Activated CD4-positive, alpha-beta T cell treated with anti-CD3 and anti-CD28 coated beads, Interleukin-2, amount 50 U/mL, for 1 hour (primary cell): ENCODE data around the gene NRXN2.
"Not testable (repeated sequence)": the region's sequence is repeated elsewhere in the genome, so short reads cannot be mapped to it uniquely, and the experiment has no call there.

Experiments used
- DNase-seq: peaks from one replicate; pipeline ENCODE4 v3.0.0-alpha.2; 2020

Gene NRXN2

DNA sequence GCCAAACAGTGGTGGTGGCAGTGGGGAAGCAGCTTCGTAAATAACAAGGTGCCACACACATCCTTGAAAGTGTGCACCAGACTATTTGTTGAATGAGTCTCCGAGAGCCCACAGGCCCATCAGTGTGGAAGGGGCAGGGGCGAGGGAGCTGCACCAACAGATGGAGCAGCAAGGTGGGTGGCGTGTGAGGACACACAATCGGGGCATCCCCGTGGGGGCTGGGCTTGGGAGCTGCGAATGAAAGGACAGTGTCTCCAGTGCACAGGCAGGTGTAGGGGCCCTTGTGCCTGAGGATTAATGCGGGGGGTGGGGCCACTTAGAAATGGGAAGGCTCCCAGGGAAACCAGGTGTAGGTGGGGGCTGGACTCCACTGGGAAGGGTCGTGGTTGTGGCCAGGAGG, 2.8 kb downstream of the NRXN2 start:
- DNase-seq, result no peak

DNA sequence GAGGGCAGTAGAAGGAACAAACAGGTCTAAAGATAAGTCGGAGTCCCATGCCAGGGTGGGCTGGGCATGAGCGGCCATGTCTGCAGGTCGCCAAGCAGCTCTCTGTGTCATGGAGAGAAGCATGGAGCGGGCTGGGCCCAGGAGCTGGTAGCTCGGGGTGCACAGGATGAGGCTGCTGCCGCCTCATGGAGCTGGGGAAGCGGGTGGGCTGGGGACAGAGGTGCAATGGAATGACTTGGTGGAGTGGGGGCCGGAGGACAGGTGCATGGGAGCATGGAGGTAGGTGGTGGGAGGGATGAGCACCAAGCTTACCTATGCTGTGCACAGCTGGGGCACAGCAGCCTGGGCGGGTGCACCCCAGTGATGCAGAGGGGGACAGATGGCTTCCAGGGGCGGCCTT, 3.6 kb downstream of the NRXN2 start:
- DNase-seq, result no peak

DNA sequence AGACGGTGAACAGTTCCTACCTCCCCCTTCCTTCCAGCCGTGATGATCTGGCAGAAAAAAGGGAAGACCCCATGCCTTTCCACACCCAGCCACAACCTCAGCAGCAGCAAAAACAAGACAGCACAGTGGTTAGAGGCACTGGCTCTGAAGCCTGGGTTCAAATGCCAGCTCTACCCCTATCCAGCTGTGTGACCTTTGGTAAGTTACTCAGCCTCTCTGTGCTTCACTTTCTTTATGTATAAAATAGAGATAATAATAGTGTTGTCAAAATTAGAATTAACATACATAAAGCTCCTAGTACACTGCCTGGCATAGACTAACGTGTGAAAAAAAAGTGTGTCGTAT, 4.2 kb downstream of the NRXN2 start:
- no peak for DNase-seq

DNA sequence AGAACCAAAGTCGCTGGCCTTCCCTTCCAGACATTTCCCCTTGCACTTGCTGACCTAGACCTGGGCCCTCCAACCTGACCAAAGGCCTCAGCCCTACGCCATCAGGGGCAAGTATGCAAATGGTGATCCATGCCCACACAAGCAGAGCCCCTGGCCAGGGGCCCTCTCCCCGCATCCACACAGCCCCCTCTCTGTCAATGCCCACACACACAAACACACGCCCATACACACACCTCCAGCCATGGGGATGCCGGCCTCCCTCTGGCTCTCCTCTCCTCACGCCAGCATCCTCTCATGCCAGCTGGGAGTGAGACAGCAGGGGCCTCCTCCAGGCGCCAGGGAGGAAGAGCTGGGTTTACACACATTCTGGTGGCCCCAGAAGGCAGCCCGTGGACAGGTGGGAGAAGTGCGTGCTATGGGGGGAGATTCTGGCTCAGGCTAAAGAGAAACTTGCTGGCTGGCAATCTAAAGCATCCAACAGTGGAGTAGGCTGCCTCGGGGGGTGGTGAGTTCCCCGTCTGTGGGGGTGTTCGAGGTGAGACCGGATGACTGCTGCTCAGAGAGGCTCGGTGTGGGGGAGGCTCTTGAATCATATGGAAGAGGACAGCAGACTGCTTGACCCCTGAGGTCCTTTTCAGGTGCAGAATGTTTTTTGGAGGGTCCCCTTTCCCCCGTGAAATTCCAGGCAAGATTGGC, 4.8 kb downstream of the NRXN2 start:
- no peak for DNase-seq

DNA sequence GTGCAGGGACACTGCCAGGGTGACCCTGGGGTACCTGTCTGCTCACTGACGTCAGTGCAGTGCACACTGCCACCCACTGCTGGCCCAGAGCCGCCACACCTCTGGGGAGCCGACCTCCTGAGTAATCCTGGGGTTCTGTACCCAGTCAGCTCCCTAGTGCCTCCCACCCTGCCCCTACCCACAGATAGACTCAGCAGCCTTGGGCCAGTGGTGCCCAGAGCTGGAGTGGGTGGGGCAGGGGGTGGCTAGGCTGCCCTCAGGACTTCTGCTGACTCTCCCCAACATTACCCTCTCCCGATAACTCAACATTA, 5.8 kb downstream of the NRXN2 start:
- no peak for DNase-seq

DNA sequence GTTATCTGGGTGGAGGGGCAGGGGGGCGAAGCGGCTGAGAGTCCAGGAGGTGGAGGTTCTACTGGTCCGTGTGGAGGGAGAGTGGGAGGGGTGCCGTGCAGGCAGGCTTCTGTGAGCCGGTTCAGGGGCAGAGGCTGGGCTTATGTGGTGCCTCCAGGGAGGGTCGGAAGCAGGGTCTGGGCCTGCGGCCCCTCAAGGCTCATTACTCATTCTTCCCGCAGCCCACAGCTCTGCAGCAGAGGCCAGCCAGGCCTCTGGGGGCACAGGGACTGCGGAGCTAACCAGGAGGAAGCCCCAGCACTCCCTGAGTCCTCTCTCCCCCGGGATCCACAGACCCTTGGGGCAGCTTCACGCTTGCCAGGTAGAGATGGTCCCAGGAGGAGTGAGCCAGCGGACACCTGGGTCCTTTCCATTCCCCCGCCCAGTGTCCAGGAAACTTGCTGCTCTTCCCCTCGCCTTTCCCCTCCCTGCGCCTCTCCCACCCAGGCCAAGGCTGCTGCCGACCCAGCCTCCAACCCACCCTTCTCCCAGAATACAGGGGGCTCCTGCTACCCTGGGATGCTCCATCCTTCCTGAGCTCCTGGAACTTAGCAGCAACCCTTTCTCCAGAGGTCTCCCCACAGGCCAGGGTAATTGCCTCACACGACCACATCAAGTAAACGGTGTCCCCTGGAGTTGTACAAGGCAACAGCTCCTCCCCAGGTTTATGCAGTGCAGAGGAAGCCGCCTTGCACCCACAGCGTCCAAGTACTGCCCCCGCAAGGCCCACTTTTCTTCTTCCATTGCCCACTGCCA, 6.3 kb downstream of the NRXN2 start:
- DNase-seq, result no peak

DNA sequence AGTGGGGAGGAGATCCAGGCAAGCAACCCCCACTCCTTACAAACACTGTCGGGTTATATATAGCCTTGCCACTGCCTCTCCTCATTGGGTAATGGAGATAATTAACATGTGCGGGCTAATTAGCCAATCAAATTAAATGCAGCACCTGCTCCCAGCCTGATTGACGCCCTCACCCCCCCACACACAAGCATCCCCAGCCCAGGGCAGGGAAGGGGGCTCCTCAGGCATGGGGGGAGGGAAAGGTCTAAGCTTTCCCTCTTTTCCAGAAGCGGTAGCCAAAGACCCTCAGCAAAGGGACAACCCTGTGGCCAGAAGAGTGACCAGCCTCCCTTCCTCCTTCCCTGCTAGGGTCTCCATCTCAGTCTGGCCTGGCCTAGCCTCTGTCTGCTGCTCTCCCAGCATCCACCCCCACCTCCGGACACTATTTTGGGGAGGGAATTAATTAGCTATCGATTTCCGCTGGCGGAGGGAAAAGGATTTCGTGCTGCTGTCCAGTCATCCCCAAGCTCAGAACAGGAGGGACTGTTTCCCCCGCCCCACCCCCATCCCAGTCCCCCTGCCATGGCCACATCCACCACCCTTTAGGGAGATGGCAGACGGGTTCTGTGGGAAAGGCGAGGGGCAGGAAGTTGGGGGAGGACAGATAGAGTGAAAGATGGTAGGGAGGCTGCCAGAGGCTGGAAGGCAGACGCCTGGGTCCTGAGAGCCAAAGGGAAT, 7.1 kb downstream of the NRXN2 start:
- no peak for DNase-seq

DNA sequence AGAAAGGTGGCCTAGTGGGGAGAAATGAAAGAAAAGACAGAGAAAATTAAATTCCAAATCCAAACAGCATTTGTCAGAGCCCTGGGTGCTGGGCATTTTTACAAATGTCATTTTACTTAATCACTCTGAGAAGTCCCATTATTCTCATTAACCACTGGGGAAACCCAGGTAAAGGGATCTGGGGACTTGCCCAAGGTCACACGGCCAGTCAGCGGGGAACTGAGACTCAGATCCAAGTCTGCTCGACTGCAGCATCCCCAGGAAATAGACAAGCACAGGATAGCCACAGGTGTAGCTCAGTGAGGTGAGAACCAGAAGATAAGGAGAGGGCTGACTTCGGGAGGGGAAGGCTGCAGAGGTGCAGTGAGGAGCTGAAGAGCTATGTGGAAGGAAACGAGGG, 7.9 kb downstream of the NRXN2 start:
- DNase-seq, result no peak

DNA sequence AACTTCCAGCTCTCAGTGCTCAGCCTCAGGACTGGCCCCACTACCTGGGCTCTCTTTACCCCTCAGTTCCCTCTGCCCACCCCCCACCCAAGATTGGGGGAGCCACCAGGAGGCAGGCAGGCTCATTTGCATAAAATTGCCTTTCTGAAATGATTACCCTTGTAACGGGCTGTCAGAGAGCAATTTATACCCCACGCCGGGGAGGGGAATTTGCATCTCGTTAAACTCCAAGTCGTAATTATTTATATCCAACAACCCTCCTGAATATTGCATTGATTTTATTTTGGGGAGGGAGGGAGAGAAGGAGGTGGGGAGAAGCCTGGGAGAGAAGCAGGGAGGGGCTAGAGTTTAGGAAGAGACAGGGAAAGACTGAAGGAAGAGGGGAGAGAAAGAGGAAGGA, 8.3 kb downstream of the NRXN2 start:
- DNase-seq, result no peak

DNA sequence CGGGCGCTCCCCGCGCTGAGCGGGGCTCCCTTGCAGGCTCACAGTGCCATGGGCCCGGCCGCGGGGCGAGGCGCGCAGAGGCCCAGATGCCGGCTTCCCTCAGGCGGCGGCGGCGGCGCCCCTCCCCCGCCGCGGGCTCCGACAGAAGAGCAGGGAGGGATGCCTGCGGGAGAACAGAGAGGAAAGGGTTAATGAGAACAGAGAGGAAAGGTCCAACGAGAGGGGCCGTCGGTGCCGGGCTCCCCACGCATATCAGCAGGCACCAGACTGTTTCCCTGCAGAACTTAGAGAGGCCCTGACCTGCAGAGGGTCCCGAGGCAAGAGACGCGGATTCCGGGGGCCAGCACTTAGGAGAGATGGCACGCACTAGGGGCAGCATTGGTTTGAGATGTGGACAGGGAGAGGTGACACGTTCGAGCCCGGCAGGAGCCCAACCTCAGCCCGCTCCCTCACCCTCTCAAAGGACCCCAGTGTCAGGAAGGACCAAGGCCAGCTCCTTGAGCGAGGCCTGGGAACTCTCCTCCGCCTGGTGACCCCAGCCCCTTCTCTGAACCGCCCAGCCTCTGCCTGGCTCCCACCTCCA, 9.1 kb downstream of the NRXN2 start:
- no peak for DNase-seq

DNA sequence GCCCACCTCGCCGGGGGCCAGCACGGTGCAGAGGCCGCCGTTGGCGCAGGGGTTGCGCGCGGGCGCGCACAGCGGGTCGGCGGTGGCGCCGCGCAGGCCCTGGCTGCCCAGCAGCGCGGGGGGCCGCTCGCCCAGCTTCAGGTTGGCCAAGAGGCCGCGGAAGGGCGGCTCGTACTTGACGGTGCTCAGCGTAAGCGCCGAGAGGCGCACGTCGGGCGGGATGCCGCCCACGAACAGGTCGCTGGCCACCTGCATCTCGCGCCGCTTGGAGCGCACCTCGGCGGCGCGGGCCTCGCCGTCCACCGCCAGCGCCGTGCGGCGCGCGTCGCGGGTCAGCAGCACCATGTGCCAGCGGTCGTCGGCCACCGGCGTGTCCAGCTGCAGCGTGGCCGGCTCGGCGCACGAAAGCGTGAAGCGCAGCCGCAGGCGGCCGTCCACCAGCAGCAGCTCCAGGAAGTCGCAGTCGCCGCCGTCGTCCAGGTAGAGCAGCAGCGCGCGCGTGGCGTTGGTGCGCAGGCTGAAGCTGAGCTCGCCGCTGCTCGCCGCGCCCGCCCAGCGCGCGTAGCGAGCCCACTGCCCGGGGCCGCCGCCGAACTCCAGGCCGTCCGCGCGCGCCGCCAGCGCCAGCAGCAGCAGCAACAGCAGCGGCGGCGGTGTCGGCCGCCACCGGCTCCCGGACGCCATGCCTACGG, 9.8 kb downstream of the NRXN2 start:
- peak; percentile 15 for DNase-seq

DNA sequence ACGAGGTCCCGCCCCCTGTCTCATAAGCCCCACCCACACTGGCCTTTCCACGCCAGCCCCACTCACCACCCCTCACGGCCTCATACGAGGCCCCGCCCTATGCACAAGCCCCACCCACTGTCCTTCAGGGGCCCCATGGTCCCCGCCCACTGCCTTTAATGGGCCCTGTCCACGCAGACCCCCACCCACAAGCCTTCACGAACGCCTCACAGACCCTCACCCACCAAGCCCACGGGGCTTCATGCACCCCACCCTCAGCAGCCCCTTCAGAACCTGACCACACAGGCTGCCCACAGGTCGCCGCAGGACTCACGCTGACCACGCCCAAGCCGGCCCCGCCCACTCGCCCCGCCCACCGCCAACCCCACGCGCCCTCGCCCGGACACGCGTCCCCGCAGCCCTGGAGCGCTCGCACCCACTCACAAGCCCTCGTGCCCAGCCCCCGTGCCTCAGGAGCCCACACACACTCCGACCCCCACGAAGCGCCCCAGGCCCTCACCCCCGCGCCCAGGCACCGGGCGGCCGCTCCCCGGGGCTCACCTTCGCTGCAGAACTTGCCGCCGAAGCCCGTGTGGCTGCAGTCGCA, 10.5 kb downstream of the NRXN2 start:
- DNase-seq, result no peak

DNA sequence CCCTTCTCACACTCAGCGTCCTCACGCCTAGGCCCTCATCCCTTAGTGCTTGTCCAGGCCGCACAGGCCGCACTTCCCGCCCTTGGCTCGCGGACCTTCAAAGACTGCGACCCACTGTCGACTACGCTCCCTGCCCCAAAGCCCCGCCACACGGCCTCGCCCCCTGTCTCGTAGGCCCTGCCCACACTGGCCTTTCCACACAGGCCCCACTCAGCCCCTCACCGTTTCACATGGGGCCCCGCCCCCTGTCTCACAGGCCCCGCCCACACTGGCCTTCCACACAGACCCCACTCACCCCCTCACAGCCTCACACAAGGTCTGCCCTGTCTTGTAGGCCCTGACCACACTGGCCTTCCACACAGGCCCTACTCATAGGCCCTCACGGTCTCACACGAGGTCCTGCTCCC, 11.0 kb downstream of the NRXN2 start:
- no peak for DNase-seq

DNA sequence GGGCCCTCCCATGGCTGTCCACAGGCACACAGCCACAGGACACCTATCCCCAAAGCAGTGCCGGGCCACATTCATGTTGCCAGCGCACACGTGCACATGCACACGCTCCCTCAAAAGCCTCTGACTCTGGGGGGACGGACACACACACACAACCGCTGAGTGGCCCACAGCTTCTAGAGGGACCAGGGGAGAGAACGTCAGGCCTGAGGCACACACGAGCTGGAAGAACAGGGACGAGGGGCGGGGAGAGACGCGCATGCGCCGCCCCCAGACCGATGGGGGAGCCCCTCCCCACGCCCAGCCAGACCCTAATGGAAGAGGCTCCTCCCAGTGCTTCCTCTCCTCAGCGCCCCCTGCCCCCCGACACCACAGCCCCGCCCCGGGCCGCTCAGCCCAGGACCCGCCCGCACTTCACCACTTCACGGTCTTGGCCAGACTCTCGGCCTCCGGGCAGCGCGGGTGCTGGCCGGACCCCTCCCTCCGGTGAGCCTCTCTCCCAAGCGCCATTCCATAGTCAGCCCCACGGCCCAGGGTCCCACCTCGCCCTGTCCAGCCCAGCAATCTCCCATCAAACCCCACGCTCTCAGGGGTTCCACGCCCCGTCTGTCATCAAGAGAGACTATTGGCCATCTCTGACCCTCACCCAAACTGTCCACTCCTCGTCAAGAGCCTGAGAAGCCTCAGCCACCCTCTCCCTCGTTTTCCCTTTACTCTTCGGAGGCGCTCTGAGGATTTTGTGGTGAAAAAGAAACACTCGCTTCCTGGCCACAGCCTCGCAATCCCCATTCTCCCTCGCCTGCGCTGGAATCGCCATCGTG, 11.7 kb downstream of the NRXN2 start:
- no peak for DNase-seq

DNA sequence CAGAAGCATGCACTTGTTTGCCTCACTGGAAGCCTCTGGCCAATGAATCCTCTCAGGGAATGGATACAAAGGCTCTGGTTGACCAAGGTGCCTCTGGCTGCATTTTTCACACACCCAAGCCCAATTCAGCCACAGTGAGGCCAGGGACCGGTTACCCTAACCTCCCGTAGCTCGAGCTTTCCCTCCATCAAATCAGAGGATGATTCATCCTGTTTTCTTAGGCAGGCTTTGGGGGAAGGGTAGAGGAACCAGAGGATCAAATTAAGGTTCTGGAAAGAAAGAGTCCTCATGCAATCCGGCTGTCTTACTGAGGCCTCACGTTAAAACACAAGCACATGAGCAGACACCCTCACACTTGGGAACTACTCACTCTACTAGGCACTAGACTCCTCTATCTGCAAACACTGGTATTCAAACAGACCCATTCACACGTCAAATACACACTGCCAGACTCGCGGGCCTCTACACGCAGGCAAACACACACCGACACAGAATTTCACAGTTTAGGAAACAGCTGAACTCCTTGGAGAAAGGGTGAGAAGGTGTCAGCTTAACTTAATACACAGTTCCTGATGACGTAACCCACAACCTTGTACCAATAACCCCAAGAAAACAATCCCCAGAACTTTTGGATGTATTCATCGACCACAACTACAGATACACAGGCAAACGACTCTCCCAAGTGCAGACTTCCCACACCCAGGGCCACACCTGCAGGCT, 12.4 kb downstream of the NRXN2 start:
- no peak for DNase-seq

DNA sequence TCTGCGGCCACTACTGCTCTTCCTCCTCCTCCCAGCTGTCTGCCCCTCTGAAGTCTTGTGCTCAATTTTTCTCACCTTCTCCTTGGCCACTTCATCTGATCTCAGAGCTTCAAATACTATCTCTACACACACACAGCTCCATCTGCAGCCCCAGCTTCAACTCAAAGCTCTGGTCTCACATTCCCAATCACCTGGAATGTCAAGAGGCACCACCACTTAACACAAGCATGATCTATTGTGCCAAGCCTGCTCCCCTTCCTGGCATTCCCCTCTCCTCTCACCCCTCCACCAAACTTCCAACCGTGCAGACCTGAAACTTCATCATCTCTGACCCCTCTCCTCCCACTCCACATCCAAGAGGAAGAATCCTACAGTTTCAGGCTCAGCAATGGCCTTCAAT, 17.5 kb downstream of the NRXN2 start:
- no peak for DNase-seq

DNA sequence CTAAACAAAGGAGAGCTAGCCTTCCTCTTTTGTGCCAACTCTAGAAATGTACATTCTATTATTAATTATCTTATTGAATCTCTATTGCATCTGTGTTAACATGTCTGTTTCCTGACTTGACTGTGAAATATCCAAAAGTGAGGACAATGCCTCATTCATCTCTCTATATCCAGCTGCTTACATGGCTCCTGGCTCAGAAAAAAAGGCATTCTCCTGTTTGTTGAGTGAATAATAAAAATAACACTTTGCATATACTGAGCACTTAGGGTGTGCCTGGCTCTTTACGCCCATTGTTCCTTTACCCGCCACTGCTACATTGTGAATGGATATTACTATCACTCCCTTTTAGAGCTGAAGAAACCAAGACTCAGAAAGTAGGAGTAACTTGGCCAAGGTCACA, 19.9 kb downstream of the NRXN2 start:
- no peak for DNase-seq

DNA sequence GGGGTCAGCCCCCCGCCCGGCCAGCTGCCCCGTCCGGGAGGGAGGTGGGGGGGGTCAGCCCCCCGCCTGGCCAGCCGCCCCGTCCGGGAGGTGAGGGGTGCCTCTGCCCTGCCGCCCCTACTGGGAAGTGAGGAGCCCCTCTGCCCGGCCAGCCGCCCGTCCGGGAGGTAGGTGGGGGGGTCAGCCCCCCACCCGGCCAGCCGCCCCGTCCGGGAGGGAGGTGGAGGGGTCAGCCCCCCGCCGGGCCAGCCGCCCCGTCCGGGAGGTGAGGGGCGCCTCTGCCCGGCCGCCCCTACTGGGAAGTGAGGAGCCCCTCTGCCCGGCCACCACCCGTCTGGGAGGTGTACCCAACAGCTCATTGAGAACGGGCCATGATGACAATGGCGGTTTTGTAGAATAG, 21.0 kb downstream of the NRXN2 start:
- not testable (repeated sequence) for DNase-seq

DNA sequence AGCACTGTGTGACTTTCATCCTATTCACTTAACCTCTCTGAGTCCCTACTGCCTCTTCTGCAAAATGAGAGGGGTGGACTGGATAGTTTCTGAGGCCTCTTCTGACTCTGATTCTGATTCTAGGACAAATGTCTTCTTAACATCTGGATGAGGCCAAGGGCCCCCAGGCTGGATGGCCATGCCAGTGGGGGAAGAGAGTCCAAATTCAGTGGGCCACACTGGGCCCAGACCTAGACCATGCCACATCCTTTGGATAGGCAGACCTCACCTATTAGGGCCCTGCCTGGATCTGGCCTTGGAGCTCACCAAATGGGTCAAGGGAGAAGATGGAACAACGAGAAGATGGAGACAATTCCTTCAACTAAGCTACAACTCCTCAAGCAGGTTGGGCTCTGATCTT, 24.6 kb downstream of the NRXN2 start:
- DNase-seq, result no peak

DNA sequence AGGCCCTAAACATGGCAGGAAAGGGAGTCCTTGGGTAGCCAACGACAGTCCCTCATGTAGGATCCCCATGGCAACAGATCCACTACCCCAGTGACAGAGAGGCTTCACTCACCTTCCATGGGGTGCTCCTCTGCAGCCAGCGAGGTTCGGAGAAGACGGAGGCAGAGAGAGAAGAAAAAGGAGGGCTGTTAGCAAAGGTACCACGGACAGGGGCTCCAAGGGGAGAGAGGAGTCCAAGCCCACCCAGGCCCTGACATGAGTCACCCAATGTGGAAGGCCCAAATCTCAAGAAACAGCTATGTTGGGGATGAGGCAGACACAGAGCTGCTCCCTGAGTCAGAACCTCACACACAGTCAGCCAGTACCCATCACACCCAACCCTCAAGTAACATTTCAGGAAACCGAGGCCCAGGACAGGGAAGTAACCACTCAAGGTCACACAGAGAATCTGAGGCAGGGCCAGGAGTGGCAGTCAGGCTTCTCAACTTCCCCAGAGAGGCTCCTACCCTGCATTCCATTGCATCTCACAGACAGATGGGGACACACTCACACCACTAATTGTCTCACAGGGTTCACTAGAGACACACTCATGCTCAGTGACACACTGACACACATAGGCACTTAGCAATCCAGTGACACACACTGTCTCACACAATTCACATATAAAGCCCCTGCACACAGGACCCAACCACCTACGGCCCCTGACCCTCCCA, 25.2 kb downstream of the NRXN2 start:
- DNase-seq, result no peak

DNA sequence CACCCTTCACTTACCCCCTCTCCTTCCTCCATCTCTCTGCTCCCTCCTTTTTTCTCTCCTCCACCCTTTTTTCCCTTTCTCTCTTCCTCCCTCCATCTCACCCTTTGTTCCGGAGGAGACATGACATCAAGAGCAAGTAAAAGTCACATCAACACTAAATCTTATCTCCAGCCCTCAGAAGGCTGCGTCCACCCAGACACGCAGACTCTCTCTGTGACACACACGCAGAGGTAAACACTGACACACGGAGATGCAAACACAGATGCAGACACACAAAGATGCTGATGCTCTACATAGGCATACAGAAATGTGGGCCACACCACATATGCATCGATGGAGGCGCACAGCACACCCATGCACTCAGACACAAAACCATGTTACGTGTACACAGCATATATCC, 27.0 kb downstream of the NRXN2 start:
- no peak for DNase-seq
